GM19467 (cell line): ENCODE measurements around the gene FAM204A.

Experiments used
- ATAC-seq: cut with Tn5 transposase; IDR thresholded peaks from one replicate; pipeline ENCODE4 v1.9.1; 2021; ENCODE audit warnings: mild to moderate bottlenecking, moderate library complexity; ENCODE audit not compliant: unreplicated experiment

The FAM204A gene

GRCh38 chr10:118332236-118332635 lies 9.9 kb downstream of the FAM204A start:
- ATAC-seq: no peak

DNA sequence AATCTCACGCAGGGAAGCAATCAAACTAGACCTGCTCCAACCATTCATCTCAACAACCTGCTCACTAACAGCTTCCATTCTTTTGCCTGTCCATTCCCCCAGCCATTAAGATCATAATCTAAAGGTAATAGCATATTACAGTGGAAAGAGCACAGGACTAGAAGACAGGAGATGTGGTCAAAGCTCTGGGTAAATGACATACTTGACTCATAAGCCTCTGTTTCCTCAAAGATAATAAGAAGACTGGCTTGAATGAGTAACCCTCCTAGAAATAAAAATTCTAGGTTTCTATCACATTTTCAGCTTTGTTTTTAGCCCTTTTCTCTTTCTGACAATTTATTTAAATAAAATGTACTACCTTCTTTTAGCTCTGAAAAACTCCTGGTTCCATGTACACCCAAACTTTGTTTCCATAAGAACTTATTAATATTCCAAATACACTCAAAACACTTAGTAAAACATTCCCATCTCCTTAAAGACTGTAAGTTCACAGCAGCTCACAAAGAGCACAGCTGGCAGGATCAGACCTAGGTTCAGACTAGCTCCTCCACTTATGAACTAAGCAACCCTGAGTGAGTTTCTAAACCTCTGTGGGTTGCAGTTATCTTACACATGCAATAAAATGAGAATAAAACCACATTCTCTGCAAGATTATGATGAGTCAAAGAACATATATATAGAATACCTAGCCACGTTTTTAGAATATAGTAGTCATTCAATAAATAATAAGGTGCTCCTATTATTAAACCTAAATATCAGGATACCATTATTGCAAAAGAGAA lies 11.6 kb downstream of the FAM204A start:
- ATAC-seq: no peak

GRCh38 chr10:118324140-118324539 lies 18.0 kb downstream of the FAM204A start:
- ATAC-seq: no peak

- no peak for ATAC-seq
These were observed 20.2 kb downstream of the FAM204A start for GRCh38 chr10:118321724-118322575.

DNA sequence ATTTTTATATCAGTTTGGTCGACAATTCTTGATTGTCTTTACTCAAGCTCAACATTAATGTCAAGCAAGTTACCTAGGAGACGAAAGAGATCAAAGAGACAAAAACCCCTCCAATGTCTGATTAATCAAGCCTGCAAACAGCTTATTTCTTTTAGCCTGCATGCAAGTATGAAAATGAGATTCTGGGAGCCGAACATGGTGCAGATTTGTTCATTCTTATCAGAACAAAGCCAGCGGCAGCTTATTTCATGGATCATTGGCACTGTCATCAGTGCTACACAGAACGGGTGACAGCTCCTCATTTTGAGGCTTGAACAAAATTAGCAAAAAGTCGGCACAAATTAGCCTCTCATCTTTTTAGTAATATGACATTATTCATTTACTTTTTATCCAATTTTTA lies 26.5 kb downstream of the FAM204A start:
- ATAC-seq: no peak

DNA sequence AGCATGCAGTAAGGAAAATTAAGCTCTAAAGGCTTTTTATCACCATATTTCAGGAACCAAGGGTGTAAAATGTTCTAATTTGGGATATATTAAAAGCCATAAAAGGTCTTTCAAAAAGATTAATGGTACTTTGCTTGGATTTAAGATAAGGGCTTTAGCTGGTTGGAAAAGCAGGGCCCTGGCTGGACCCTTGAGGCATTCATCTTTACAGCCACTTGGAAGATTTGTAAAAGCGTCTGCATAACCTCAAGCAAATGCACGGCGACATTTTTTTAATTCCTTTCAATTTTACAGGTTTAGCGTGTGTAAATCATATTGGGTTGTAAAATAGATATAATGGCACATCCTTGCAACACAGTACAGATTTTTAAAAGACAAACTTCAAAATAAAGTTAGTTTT lies 27.2 kb downstream of the FAM204A start:
- no peak for ATAC-seq

GRCh38 chr10:118311505-118311904 lies 30.6 kb downstream of the FAM204A start:
- ATAC-seq: no peak

DNA sequence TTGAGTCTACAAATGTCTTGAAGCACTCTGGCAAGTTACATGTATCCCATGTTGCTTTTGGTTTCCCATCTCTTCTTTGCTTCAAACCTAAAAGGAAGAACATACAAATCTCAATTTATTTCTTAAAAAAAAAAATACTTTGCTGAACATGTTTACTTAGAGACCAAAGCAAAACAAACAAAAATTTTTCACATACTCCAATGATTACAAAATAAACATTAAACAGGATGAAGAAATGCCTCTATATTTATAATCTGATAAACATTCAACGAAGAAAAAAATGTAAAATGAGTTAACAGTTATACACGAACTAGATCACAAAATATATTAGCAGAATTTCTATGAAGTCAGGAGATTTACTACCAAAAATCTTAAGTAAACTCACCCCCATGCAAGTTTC lies 31.3 kb downstream of the FAM204A start:
- ATAC-seq: no peak

- ATAC-seq: no peak
These were observed 32.2 kb downstream of the FAM204A start for GRCh38 chr10:118309911-118310310.

DNA sequence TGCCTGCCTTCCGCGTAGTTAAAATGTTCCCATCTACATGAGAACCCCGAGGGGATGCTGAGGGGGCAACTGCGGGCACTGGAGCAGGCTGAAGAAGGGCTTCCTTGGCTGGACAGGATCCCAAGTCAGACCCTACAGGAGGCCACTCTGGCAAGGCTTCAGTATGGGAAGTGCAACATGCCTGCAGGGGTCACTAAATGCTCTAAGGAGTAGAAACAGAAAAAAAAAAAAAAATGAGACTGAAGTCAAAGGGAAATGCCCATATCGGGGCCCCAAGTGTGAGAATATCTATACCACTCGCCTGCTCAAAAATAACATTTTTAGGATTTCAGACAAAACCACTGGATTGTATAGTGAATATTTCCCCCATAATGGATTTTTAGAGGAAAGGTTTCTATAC lies 33.5 kb downstream of the FAM204A start:
- ATAC-seq: no peak

DNA sequence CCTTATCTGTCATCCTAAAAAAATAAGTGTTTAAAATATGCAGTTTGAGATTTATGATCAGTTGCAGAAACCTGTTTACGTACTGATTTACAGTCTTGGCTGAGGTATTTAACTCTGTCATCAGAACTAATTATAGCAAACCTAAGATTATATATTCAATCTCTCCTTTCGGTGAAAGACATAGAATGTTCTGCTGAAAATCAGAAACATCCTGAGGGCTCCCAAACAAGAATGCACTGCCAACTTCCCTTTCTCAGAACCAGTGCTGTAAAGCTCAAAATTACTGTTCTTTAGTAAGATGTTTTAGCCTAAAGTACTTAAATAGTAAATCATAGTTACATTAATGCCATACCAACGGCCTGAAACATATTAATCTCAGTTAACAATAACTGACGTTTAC lies 34.3 kb downstream of the FAM204A start:
- no peak for ATAC-seq

- ATAC-seq: no peak
These were observed 34.9 kb downstream of the FAM204A start for GRCh38 chr10:118307220-118307619.

DNA sequence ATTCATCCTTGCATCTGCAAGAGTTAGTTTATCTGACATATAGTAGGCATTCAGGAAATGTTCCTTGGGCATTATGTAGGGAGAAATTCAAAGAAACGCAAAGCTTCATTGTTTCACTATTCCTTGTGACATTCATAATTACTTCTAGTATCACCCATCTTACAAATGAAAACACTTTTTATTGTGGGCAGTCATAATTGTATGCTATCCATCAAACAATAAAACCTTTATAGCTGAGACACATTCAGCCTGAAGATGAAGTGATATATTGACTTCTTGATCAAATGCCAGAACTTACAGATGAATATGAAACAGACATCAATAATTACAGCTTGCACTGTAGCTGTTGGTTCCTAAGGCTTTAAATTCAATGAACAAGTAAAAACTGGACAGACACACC lies 36.4 kb downstream of the FAM204A start:
- no peak for ATAC-seq

- ATAC-seq: no peak
These were observed 37.6 kb downstream of the FAM204A start for GRCh38 chr10:118304521-118304920.

- ATAC-seq: no peak
These were observed 40.9 kb downstream of the FAM204A start for GRCh38 chr10:118301211-118301610.

- ATAC-seq: no peak
These were observed 41.8 kb downstream of the FAM204A start for GRCh38 chr10:118300320-118300719.

GRCh38 chr10:118298787-118299186 lies 43.3 kb downstream of the FAM204A start:
- ATAC-seq: no peak

DNA sequence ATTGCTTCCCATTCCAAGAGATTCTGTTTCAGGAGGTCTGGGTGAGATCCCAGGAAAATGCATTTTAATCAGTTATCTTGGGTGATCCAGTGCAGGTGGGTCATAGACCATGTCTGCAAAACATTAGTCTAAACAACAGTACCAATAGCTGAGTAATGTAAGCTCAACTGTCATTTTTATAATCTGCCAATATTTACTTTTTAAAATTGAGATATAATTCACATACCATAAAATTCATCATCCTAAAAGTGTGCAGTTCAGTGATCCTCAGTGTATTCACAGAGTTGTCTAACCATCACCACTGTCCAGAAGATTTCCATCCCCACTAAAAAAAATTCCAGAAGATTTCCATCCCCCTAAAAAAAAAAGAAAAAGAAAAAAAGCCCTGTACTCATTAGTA lies 51.0 kb downstream of the FAM204A start:
- ATAC-seq: no peak

- no peak for ATAC-seq
These were observed 51.6 kb downstream of the FAM204A start for GRCh38 chr10:118290471-118290995.

DNA sequence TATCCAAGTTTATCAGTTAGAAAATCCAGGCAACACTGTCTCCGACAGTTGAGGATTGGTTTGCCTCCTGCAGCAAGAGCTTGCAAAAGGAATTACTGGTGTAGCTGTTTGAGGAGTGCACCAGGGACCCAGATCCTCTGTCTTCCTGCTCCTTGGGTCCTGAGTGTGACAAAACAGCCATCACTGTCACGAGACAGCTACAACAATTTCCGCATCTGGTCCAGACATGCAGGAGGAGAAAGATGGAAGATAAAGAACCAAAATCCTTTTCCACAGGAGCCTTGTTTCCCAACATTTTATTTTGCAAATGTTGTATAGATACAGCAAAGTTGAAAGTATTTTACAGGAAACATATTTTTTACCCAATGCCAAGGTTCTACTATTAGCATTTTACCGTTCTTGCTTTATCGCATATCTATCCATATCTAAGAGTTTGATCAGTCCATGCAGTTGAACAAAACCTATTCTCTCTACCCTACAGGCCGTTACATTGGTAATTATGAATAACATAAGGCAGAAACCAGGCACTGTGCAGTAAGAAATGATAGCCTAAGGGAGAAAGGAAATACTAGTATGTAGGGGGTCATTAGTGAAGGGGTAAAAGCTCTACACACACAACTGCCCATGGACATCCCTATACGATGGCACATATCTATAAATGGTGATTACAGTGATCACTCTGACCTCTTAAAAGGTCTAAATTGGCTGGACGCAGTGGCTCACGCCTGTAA lies 54.9 kb downstream of the FAM204A start:
- no peak for ATAC-seq
